ENCODE results near the gene CTXND1.
"Not testable (repeated sequence)": the region's sequence is repeated elsewhere in the genome, so short reads cannot be mapped to it uniquely, and the experiment has no call there.

The CTXND1 gene

DNA sequence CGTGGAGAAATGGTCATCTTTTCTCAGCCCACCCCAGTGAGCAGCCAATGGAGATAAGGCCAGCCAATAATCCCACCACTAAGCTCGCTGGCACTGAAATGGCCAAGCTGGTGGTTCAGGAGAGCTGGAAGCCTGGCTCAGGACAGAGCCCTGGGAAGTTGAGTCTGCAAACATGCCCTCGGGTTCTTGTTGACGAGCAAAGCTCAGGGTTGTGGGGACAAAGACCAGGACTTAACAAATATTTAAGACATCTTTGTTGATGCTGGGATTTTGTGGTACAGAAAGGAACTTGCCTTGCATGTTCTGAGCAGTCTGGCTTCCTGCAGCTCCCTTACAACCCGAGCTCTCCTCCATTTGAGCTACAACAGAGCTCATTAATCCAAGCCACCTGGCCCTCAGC is 94.8 kb downstream of the CTXND1 start:
- in situ Hi-C loops (cut with HindIII; ENCODE audit: low sequenced_read_pairs) = no loop called here
- H3K4me3 ChIP-seq (ENCODE audit: low read depth, low read length) = no peak overlapping the region
- TF ChIP-seq, protein P1, sequence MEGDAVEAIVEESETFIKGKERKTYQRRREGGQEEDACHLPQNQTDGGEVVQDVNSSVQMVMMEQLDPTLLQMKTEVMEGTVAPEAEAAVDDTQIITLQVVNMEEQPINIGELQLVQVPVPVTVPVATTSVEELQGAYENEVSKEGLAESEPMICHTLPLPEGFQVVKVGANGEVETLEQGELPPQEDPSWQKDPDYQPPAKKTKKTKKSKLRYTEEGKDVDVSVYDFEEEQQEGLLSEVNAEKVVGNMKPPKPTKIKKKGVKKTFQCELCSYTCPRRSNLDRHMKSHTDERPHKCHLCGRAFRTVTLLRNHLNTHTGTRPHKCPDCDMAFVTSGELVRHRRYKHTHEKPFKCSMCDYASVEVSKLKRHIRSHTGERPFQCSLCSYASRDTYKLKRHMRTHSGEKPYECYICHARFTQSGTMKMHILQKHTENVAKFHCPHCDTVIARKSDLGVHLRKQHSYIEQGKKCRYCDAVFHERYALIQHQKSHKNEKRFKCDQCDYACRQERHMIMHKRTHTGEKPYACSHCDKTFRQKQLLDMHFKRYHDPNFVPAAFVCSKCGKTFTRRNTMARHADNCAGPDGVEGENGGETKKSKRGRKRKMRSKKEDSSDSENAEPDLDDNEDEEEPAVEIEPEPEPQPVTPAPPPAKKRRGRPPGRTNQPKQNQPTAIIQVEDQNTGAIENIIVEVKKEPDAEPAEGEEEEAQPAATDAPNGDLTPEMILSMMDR (IDR thresholded peaks at IDR 0.05; ENCODE audit: low read depth, low read length, missing control alignments) = no peak
- DNase-seq (ENCODE audit: low read depth) = no peak

- no peak overlapping the region for H3K4me3 ChIP-seq (ENCODE audit: low read depth, low read length)
- in situ Hi-C loops (cut with HindIII; ENCODE audit: low sequenced_read_pairs) = no loop called here
- DNase-seq (ENCODE audit: low read depth) = no peak
- TF ChIP-seq, protein P1 (IDR thresholded peaks at IDR 0.05; ENCODE audit: low read depth, low read length, missing control alignments) = no peak
Measured at GRCh38 chr15:80156176-80156720, 95.8 kb downstream of the CTXND1 start.

- H3K4me3 ChIP-seq (ENCODE audit: low read depth, low read length); in situ Hi-C loops (cut with HindIII; ENCODE audit: low sequenced_read_pairs); DNase-seq (ENCODE audit: low read depth): not testable (repeated sequence)
Measured at GRCh38 chr15:80155378-80156175, 96.4 kb downstream of the CTXND1 start.

DNA sequence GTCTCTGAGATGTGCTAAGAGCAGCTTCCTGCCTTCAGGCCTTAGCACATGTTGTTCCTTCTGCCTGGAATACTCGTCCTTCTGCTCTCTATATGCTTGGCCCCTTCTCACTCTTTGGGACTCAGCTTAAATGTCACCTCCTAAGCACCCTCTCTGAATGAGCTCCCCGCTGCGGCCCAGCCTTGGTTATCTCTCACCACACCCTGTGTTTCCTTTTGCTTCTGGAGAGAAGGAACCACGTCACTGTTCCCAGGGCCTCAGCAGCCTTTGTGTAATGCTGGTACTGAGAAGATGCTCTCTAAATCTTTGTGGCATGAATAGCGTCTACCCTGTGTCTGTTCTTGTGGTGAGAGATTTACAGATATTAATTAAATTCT is 97.0 kb downstream of the CTXND1 start:
- TF ChIP-seq, protein P1 (IDR thresholded peaks at IDR 0.05; ENCODE audit: low read depth, low read length, missing control alignments) = no peak
- in situ Hi-C loops (cut with HindIII; ENCODE audit: low sequenced_read_pairs) = no loop called here
- H3K4me3 ChIP-seq (ENCODE audit: low read depth, low read length) = no peak overlapping the region
- no peak for DNase-seq (ENCODE audit: low read depth)

DNA sequence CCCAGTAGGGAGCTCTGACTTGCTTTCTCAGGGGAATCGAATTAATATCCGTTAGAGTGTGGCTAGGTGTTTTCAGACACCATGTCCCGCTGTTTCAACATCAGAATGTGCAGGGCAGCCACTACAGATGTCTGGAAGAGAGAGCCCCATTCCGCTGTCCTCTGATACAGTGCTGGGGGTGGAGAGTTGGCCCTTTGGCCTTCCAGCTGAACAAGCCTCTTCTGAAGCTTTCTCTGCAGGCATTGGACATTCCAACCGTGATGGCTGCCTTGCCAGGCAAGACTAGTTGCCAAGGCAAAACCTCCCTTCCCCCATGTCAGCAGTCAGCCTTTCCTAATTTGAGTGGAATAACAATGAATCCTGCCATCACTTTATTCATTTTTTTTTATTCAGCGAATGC is 97.7 kb downstream of the CTXND1 start:
- TF ChIP-seq, protein P1 (IDR thresholded peaks at IDR 0.05; ENCODE audit: low read depth, low read length, missing control alignments) = no peak
- DNase-seq (ENCODE audit: low read depth) = no peak
- no peak overlapping the region for H3K4me3 ChIP-seq (ENCODE audit: low read depth, low read length)
- in situ Hi-C loops (cut with HindIII; ENCODE audit: low sequenced_read_pairs) = no loop called here

- in situ Hi-C loops (cut with HindIII; ENCODE audit: low sequenced_read_pairs) = no loop called here
- TF ChIP-seq, protein P1 (IDR thresholded peaks at IDR 0.05; ENCODE audit: low read depth, low read length, missing control alignments) = no peak
- no peak overlapping the region for H3K4me3 ChIP-seq (ENCODE audit: low read depth, low read length)
- DNase-seq (ENCODE audit: low read depth) = no peak
Measured at GRCh38 chr15:80153900-80154299, 98.1 kb downstream of the CTXND1 start.
